HepG2 (cell line): Measurements from ENCODE around the gene PIK3CD. TPM values are rescaled to one million over a fixed set of nuclear protein-coding genes. Genes with fewer than 3 reads are reported as not detected.

Experiments used
- ETV6 ChIP-seq: sonication (generic); formaldehyde crosslinking; conservative IDR thresholded peaks from 2 replicates; pipeline ENCODE4 v1.4.0; 2020; ENCODE audit warnings: missing genetic modification reagents
- IRF9 ChIP-seq: sonication (generic); formaldehyde crosslinking; IDR thresholded peaks from 2 replicates; pipeline ENCODE4 v1.8.0; 2022; ENCODE audit warnings: missing genetic modification reagents, mild to moderate bottlenecking, borderline replicate concordance
- KLF16 ChIP-seq, 2 experiments: sonication (generic) in 1 of 2; formaldehyde crosslinking in 1 of 2; IDR thresholded peaks; 2 replicates each; pipeline versions ENCODE4 v1.6.1 to v1.8.0; 2016 to 2023; ENCODE audit warnings: missing genetic modification reagents in 2 of 2, missing compliant biosample characterization in 1 of 2
- MAFG ChIP-seq: sonication (generic); formaldehyde crosslinking; IDR thresholded peaks from 2 replicates; pipeline ENCODE4 v1.5.1; 2020; ENCODE audit warnings: mild to moderate bottlenecking, missing genetic modification reagents
- PITX1 ChIP-seq: sonication (generic); formaldehyde crosslinking; IDR thresholded peaks from 2 replicates; pipeline ENCODE4 v1.5.1; 2020; ENCODE audit warnings: mild to moderate bottlenecking, missing genetic modification reagents
- RBM22 ChIP-seq: fragments of 200-400 bp; formaldehyde crosslinking; optimal IDR thresholded peaks from 2 replicates; pipeline ENCODE3; 2017; ENCODE audit warnings: mild to moderate bottlenecking, low read length, moderate library complexity
- SAP130 ChIP-seq: IDR thresholded peaks from 2 replicates; pipeline ENCODE4 v1.6.1; 2016; ENCODE audit warnings: low read depth
- SRSF1 ChIP-seq: fragments of 200-400 bp; formaldehyde crosslinking; optimal IDR thresholded peaks from 2 replicates; pipeline ENCODE3; 2017; ENCODE audit warnings: mild to moderate bottlenecking, low read depth, low read length, moderate library complexity
- SRY ChIP-seq: sonication (generic); formaldehyde crosslinking; IDR thresholded peaks from 2 replicates; pipeline ENCODE4 v1.8.0; 2022; ENCODE audit warnings: mild to moderate bottlenecking, missing genetic modification reagents
- STAT5B ChIP-seq: sonication (generic); formaldehyde crosslinking; IDR thresholded peaks from 2 replicates; pipeline ENCODE4 v1.4.0; 2020; ENCODE audit warnings: missing genetic modification reagents
- THAP8 ChIP-seq: sonication (generic); formaldehyde crosslinking; IDR thresholded peaks from 2 replicates; pipeline ENCODE4 v1.5.1; 2020; ENCODE audit warnings: missing genetic modification reagents, mild to moderate bottlenecking, borderline replicate concordance
- USF2 ChIP-seq, 2 experiments: sonication (generic) in 1 of 2; formaldehyde crosslinking in 1 of 2; IDR thresholded peaks; 2 replicates each; pipeline versions ENCODE4 v1.5.1 to v1.6.1; 2011 to 2020; ENCODE audit warnings: borderline replicate concordance in 1 of 2, low read depth in 1 of 2, low read length in 1 of 2, mild to moderate bottlenecking in 1 of 2, missing genetic modification reagents in 1 of 2, moderate library complexity in 1 of 2
- ZIK1 ChIP-seq: sonication (generic); formaldehyde crosslinking; IDR thresholded peaks from 2 replicates; pipeline ENCODE4 v1.5.0; 2020; ENCODE audit warnings: mild to moderate bottlenecking, low read depth, missing genetic modification reagents, borderline replicate concordance
- ZNF687 ChIP-seq: sonication (generic); formaldehyde crosslinking; IDR thresholded peaks from 2 replicates; pipeline ENCODE4 v1.5.1; 2020; ENCODE audit warnings: mild to moderate bottlenecking, missing genetic modification reagents, moderate library complexity
- ZNF800 ChIP-seq: sonication (generic); formaldehyde crosslinking; IDR thresholded peaks from 2 replicates; pipeline ENCODE4 v1.4.0; 2020; ENCODE audit warnings: missing genetic modification reagents
- polyA plus RNA-seq, 8 experiments: library from polyadenylated mRNA; depleted of rRNA in 3 of 8; stranded (reverse) in 7 of 8; unstranded in 1 of 8; fragments of >200 nt; fragmentation: Illumina TruSeq in 4 of 8; extraction: Trizol in 4 of 8; gene quantifications; 2 replicates each; pipeline versions ENCODE4 v1.2.1 to v1.2.3, GENCODE V29; 2011 to 2016; ENCODE audit warnings: low read depth in 4 of 8, missing spikeins in 1 of 8, mixed read lengths in 1 of 8; ENCODE audit not compliant: insufficient read depth in 1 of 8
- total RNA-seq, 5 experiments: library from RNA; depleted of rRNA; stranded (reverse); fragments of >200 nt; fragmentation: Illumina TruSeq; extraction: Trizol; gene quantifications; 2 replicates each; pipeline ENCODE4 v1.2.3, GENCODE V29; 2016; ENCODE audit warnings: low read depth in 1 of 5

PIK3CD gene
- total and polyA plus RNA-seq, 2 of the 13 experiments (the other 11 are each of a cell fraction or from before 2014, with no cell fraction given): 7.1 to 10.0 TPM

GRCh38 chr1:9687874-9688582, 36.5 kb downstream of the PIK3CD start (continued):
- peak; percentile 55 for TF ChIP-seq ZNF687 (CRISPR knock-in tag)
- TF ChIP-seq STAT5B (CRISPR knock-in tag): no peak
- 0 out of 2 replicates have a peak, but pooled peaks have one; percentile 15 for TF ChIP-seq ETV6 (CRISPR knock-in tag)
- TF ChIP-seq PITX1 (CRISPR knock-in tag): no peak
- peak; percentile 45; the same call in 1 of the 2 replicates for TF ChIP-seq ZNF800 (CRISPR knock-in tag)
- no peak for TF ChIP-seq RBM22
- TF ChIP-seq SRSF1: peak; percentile 55
- TF ChIP-seq IRF9 (CRISPR knock-in tag): no peak
- no peak for TF ChIP-seq USF2 (IDR thresholded peaks at IDR 0.05; ENCODE audit: low read depth, low read length)
- TF ChIP-seq USF2 (CRISPR knock-in tag; IDR thresholded peaks at IDR 0.05; ENCODE audit: borderline replicate concordance): no peak
- TF ChIP-seq SRY: no peak
- no peak for TF ChIP-seq MAFG (CRISPR knock-in tag)
- no peak; a peak in 1 of 4 replicates for TF ChIP-seq KLF16 (CRISPR knock-in tag; IDR thresholded peaks at IDR 0.05)
- 0 out of 2 replicates have a peak, but pooled peaks have one; percentile 4 for TF ChIP-seq ZIK1
- TF ChIP-seq THAP8 (CRISPR knock-in tag): no peak
- 0 out of 2 replicates have a peak, but pooled peaks have one; percentile 11 for TF ChIP-seq SAP130 (CRISPR knock-in tag)
